Mesodermal cell (in vitro differentiated cells): ENCODE measurements around the gene TP53BP1.

Source experiments
- H3K27ac ChIP-seq: 2 replicates; pipeline ENCODE4 v1.7.0; 2013; ENCODE audit warnings: mild to moderate bottlenecking, low read depth, low read length, moderate library complexity; ENCODE audit not compliant: severe bottlenecking
- H3K36me3 ChIP-seq: 2 replicates; pipeline ENCODE4 v1.7.1; 2013; ENCODE audit warnings: mild to moderate bottlenecking, low read length, moderate library complexity; ENCODE audit not compliant: control insufficient read depth, insufficient read depth
- H3K4me1 ChIP-seq: one replicate; pipeline ENCODE4 v1.7.1; 2013; ENCODE audit warnings: mild to moderate bottlenecking, low read length; ENCODE audit not compliant: insufficient read depth, control insufficient read depth, poor library complexity, severe bottlenecking
- H3K4me3 ChIP-seq: 2 replicates; pipeline ENCODE4 v1.7.0; 2013; ENCODE audit warnings: low read length, control low read depth, mild to moderate bottlenecking; ENCODE audit not compliant: insufficient read depth, poor library complexity, severe bottlenecking; ENCODE audit errors: extremely low read depth
- H3K9me3 ChIP-seq: 2 replicates; pipeline ENCODE4 v1.7.1; 2013; ENCODE audit warnings: mild to moderate bottlenecking, low read length, moderate library complexity; ENCODE audit not compliant: control insufficient read depth
- WGBS, 2 experiments: methylation state at CpG; one replicate each; pipeline ENCODE4 v1.1.5; 2013; ENCODE audit warnings: missing lambda C conversion rate in 2 of 2; ENCODE audit not compliant: insufficient coverage in 2 of 2; 5-methylcytosine and 5-hydroxymethylcytosine counted together

The TP53BP1 gene

GRCh38 chr15:43509660-43510199, 16.8 kb upstream of the TP53BP1 start:
- Histone ChIP-seq H3K4me3 (peak overlapping the region; percentile 54), H3K4me1 (peaks cover 3% of the 10 kb centered on the region), H3K27ac (peak overlapping the region; percentile 97), H3K36me3 (no peaks in the 10 kb centered on the region), H3K9me3 (no peaks in the 10 kb centered on the region)
- WGBS, 2 experiments = 38 to 49% methylated on average over 4 of the region's 8 CpGs

- Histone ChIP-seq H3K4me1 (peaks cover 3% of the 10 kb centered on the region), H3K4me3 (peak overlapping the region; percentile 54), H3K36me3 (no peaks in the 10 kb centered on the region), H3K9me3 (no peaks in the 10 kb centered on the region), H3K27ac (peak overlapping the region; percentile 97)
- 86 to 93% methylated on average over 4 to 6 of the region's 9 CpGs for WGBS, 2 experiments
These were observed 16.2 kb upstream of the TP53BP1 start for GRCh38 chr15:43508991-43509659.

- Histone ChIP-seq H3K4me1 (peaks cover 1% of the 10 kb centered on the region), H3K36me3 (no peaks in the 10 kb centered on the region), H3K4me3 (no peak overlapping the region), H3K9me3 (no peaks in the 10 kb centered on the region), H3K27ac (no peak overlapping the region)
- no CpG with 5 or more reads among the region's 1 CpG for WGBS, 2 experiments
These were observed 15.5 kb upstream of the TP53BP1 start for GRCh38 chr15:43508421-43508820.

- Histone ChIP-seq H3K4me1 (no peaks in the 10 kb centered on the region), H3K27ac (no peak overlapping the region), H3K9me3 (no peaks in the 10 kb centered on the region), H3K4me3 (no peak overlapping the region), H3K36me3 (no peaks in the 10 kb centered on the region)
- WGBS, 2 experiments = 80% methylated on average over 1 of the region's 1 CpG
These were observed 12.8 kb upstream of the TP53BP1 start for GRCh38 chr15:43505738-43506137.

GRCh38 chr15:43499635-43500034, 6.7 kb upstream of the TP53BP1 start:
- no peaks in the 10 kb centered on the region for H3K4me1 ChIP-seq
- no peaks in the 10 kb centered on the region for H3K36me3 ChIP-seq
- WGBS, 2 experiments = no CpG with 5 or more reads among the region's 1 CpG
- no peak overlapping the region for H3K4me3 ChIP-seq
- H3K9me3 ChIP-seq = no peaks in the 10 kb centered on the region
- no peak overlapping the region for H3K27ac ChIP-seq

GRCh38 chr15:43498990-43499389, 6.0 kb upstream of the TP53BP1 start:
- Histone ChIP-seq H3K36me3 (no peaks in the 10 kb centered on the region), H3K9me3 (no peaks in the 10 kb centered on the region), H3K4me1 (no peaks in the 10 kb centered on the region), H3K4me3 (no peak overlapping the region), H3K27ac (no peak overlapping the region)
- WGBS, 2 experiments = 76% methylated on average over 2 of the region's 3 CpGs; no CpG with 5 or more reads in 1 of the 2 experiments

- WGBS, 2 experiments = 78 to 81% methylated on average over 6 of the region's 7 CpGs
- Histone ChIP-seq H3K9me3 (no peaks in the 10 kb centered on the region), H3K4me3 (peak overlapping the region; percentile 64), H3K36me3 (peaks cover 29% of the 10 kb centered on the region), H3K4me1 (peaks cover 4% of the 10 kb centered on the region), H3K27ac (peak overlapping the region; percentile 96)
These were observed 932 bp upstream of the TP53BP1 start for GRCh38 chr15:43493703-43494472.

GRCh38 chr15:43492266-43492665, 690 bp downstream of the TP53BP1 start:
- no peaks in the 10 kb centered on the region for H3K9me3 ChIP-seq
- 0 to 33% methylated on average over 1 to 2 of the region's 7 CpGs for WGBS, 2 experiments
- peaks cover 4% of the 10 kb centered on the region for H3K4me1 ChIP-seq
- H3K4me3 ChIP-seq = peak overlapping the region; percentile 64
- peaks cover 45% of the 10 kb centered on the region for H3K36me3 ChIP-seq
- H3K27ac ChIP-seq = peak overlapping the region; percentile 96

- no peaks in the 10 kb centered on the region for H3K9me3 ChIP-seq
- H3K4me3 ChIP-seq = no peak overlapping the region
- peaks cover 4% of the 10 kb centered on the region for H3K4me1 ChIP-seq
- H3K36me3 ChIP-seq = peaks cover 73% of the 10 kb centered on the region
- 85 to 100% methylated on average over 1 of the region's 1 CpG for WGBS, 2 experiments
- H3K27ac ChIP-seq = no peak overlapping the region
These were observed 3.8 kb downstream of the TP53BP1 start for GRCh38 chr15:43489191-43489590.

- H3K36me3 ChIP-seq = peaks cover 75% of the 10 kb centered on the region
- 86 to 100% methylated on average over 1 of the region's 3 CpGs for WGBS, 2 experiments
These were observed 4.2 kb downstream of the TP53BP1 start for GRCh38 chr15:43488790-43489189.

More at GRCh38 chr15:43488790-43489189, 4.2 kb downstream of the TP53BP1 start:
- Histone ChIP-seq H3K9me3 (no peaks in the 10 kb centered on the region), H3K4me1 (peaks cover 4% of the 10 kb centered on the region), H3K4me3 (no peak overlapping the region), H3K27ac (no peak overlapping the region)
